MM.1S (cell line): ENCODE results near the gene FBXO42.

ENCODE experiments used
- DNase-seq: peaks from one replicate; pipeline ENCODE4 v3.0.0-alpha.2; 2015
- H2AFZ ChIP-seq: fragments of 300-600 bp; sonication (generic); 2 replicates; pipeline ENCODE4 v1.6.0; 2016; ENCODE audit warnings: antibody characterized with exemption, low read length
- H3F3A ChIP-seq: fragments of 300-600 bp; sonication (generic); 2 replicates; pipeline ENCODE4 v1.6.1; 2016; ENCODE audit warnings: mild to moderate bottlenecking, antibody characterized with exemption, low read length, moderate library complexity, mixed read lengths; ENCODE audit not compliant: insufficient read depth
- H3K27ac ChIP-seq: fragments of 300-600 bp; sonication (generic); 2 replicates; pipeline ENCODE4 v1.5.1; 2016; ENCODE audit warnings: mild to moderate bottlenecking, low read length
- H3K27me3 ChIP-seq: fragments of 300-600 bp; sonication (generic); replicated peaks from 2 replicates; pipeline ENCODE4 v1.6.0; 2016; ENCODE audit warnings: low read length; ENCODE audit not compliant: insufficient read depth
- H3K36me3 ChIP-seq: fragments of 300-600 bp; sonication (generic); replicated peaks from 2 replicates; pipeline ENCODE4 v1.6.1; 2016; ENCODE audit warnings: mild to moderate bottlenecking, low read length, mixed read lengths; ENCODE audit not compliant: insufficient read depth
- H3K4me1 ChIP-seq: fragments of 300-600 bp; sonication (generic); 2 replicates; pipeline ENCODE4 v1.6.1; 2016; ENCODE audit warnings: low read length, mixed read lengths
- H3K4me2 ChIP-seq: fragments of 300-600 bp; sonication (generic); 2 replicates; pipeline ENCODE4 v1.6.0; 2016; ENCODE audit warnings: low read depth, low read length
- H3K4me3 ChIP-seq: fragments of 300-600 bp; sonication (generic); 2 replicates; pipeline ENCODE4 v1.5.1; 2016; ENCODE audit warnings: low read length, mixed read lengths
- H3K79me2 ChIP-seq: fragments of 300-600 bp; sonication (generic); 2 replicates; pipeline ENCODE4 v1.6.1; 2016; ENCODE audit warnings: mixed run types, low read length, mixed read lengths
- H3K9ac ChIP-seq: fragments of 300-600 bp; sonication (generic); 2 replicates; pipeline ENCODE4 v1.6.1; 2016; ENCODE audit warnings: low read length, mixed read lengths
- H3K9me2 ChIP-seq: fragments of 300-600 bp; sonication (generic); replicated peaks from 2 replicates; pipeline ENCODE4 v1.6.1; 2016; ENCODE audit warnings: mild to moderate bottlenecking, low read length, mixed read lengths; ENCODE audit not compliant: insufficient read depth
- H3K9me3 ChIP-seq: fragments of 300-600 bp; sonication (generic); replicated peaks from 2 replicates; pipeline ENCODE4 v1.6.1; 2016; ENCODE audit warnings: mild to moderate bottlenecking, low read length, mixed read lengths; ENCODE audit not compliant: insufficient read depth
- H4K20me1 ChIP-seq: fragments of 300-600 bp; sonication (generic); 2 replicates; pipeline ENCODE4 v1.6.1; 2016; ENCODE audit warnings: mild to moderate bottlenecking, low read length, moderate library complexity, mixed read lengths; ENCODE audit not compliant: insufficient read depth
- EZH2 ChIP-seq: fragments of 300-600 bp; sonication (generic); optimal IDR thresholded peaks from 2 replicates; pipeline ENCODE3; 2017; ENCODE audit warnings: low read depth, mild to moderate bottlenecking, antibody characterized with exemption, low read length, mixed read lengths
- EZH2phosphoT487 ChIP-seq: fragments of 300-600 bp; sonication (generic); IDR thresholded peaks from 2 replicates; pipeline ENCODE4 v1.6.1; 2018; ENCODE audit warnings: antibody characterized with exemption, low read length
- TF ChIP-seq, protein P1 (sequence below): fragments of 300-600 bp; sonication (generic); IDR thresholded peaks from 2 replicates; pipeline ENCODE4 v1.5.1; 2016; ENCODE audit warnings: antibody characterized with exemption, low read length, mixed read lengths

The FBXO42 gene

DNA sequence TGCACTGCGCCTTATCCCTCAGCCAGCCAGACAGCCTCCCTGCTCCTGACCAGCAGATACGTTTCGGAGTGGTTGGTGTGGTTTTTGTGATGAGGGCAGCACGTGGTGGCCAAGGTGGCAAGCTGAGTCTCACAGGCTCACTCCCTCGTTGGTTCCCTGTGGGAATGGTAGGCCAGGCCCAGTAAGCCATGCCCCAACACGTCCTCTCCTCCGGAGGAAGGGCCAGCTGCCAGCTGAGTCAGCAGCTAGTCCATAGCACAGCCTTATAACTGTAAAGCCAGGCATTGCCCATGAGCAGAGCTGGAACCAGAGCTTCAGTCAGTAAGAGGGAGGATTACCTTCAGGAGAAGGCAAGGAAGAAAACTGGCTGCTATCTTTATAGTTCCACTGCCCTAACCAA lies 44.3 kb upstream of the FBXO42 start:
- Histone ChIP-seq H3K27me3 (no peaks in the 10 kb centered on the region), H3K9me3 (no peaks in the 10 kb centered on the region), H3K4me1 (no peaks in the 10 kb centered on the region), H3K4me2 (no peak overlapping the region), H3K79me2 (peaks cover 29% of the 10 kb centered on the region), H3F3A (no peaks in the 10 kb centered on the region), H4K20me1 (peaks cover 24% of the 10 kb centered on the region), H3K9me2 (no peaks in the 10 kb centered on the region), H3K9ac (no peak overlapping the region), H3K4me3 (no peak overlapping the region), H2AFZ (no peak overlapping the region), H3K36me3 (0 out of 2 replicates have a peak, but pooled peaks cover 3% of the 10 kb centered on the region), H3K27ac (no peak overlapping the region)
- DNase-seq = no peak
- TF ChIP-seq, protein P1, sequence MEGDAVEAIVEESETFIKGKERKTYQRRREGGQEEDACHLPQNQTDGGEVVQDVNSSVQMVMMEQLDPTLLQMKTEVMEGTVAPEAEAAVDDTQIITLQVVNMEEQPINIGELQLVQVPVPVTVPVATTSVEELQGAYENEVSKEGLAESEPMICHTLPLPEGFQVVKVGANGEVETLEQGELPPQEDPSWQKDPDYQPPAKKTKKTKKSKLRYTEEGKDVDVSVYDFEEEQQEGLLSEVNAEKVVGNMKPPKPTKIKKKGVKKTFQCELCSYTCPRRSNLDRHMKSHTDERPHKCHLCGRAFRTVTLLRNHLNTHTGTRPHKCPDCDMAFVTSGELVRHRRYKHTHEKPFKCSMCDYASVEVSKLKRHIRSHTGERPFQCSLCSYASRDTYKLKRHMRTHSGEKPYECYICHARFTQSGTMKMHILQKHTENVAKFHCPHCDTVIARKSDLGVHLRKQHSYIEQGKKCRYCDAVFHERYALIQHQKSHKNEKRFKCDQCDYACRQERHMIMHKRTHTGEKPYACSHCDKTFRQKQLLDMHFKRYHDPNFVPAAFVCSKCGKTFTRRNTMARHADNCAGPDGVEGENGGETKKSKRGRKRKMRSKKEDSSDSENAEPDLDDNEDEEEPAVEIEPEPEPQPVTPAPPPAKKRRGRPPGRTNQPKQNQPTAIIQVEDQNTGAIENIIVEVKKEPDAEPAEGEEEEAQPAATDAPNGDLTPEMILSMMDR = no peak
- TF ChIP-seq EZH2 (no peak), EZH2phosphoT487 (no peak)

DNA sequence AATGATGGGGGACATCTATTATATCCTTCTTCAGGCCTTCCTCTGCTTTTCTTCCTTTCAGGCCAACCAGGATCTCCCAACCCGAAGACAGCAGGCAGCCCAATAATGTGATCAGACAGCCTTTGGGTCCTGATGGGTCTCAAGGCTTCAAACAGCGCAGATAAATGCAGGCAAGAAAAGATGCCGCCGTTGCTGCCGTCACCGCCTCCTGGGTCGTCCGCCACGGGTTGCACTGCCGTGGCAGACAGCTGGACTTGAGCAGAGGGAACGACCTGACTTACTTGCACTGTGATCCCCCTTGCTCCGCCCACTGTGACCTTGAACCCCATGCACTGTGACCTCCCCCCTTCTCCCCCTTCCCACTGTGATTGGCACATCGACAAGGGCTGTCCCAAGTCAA lies 42.7 kb upstream of the FBXO42 start:
- DNase-seq = no peak
- H2AFZ ChIP-seq = no peak overlapping the region
- H3K79me2 ChIP-seq = peaks cover 45% of the 10 kb centered on the region
- H3K4me2 ChIP-seq = no peak overlapping the region
- H3F3A ChIP-seq = no peaks in the 10 kb centered on the region
- peaks cover 35% of the 10 kb centered on the region for H4K20me1 ChIP-seq
- H3K9me3 ChIP-seq = no peaks in the 10 kb centered on the region
- no peaks in the 10 kb centered on the region for H3K9me2 ChIP-seq
- no peaks in the 10 kb centered on the region for H3K4me1 ChIP-seq
- TF ChIP-seq, protein P1 = no peak
- TF ChIP-seq EZH2 (no peak), EZH2phosphoT487 (no peak)
- no peak overlapping the region for H3K27ac ChIP-seq
- peaks cover 3% of the 10 kb centered on the region; the same call in 1 of the 2 replicates for H3K36me3 ChIP-seq
- H3K27me3 ChIP-seq = no peaks in the 10 kb centered on the region
- H3K9ac ChIP-seq = no peak overlapping the region
- H3K4me3 ChIP-seq = no peak overlapping the region

DNA sequence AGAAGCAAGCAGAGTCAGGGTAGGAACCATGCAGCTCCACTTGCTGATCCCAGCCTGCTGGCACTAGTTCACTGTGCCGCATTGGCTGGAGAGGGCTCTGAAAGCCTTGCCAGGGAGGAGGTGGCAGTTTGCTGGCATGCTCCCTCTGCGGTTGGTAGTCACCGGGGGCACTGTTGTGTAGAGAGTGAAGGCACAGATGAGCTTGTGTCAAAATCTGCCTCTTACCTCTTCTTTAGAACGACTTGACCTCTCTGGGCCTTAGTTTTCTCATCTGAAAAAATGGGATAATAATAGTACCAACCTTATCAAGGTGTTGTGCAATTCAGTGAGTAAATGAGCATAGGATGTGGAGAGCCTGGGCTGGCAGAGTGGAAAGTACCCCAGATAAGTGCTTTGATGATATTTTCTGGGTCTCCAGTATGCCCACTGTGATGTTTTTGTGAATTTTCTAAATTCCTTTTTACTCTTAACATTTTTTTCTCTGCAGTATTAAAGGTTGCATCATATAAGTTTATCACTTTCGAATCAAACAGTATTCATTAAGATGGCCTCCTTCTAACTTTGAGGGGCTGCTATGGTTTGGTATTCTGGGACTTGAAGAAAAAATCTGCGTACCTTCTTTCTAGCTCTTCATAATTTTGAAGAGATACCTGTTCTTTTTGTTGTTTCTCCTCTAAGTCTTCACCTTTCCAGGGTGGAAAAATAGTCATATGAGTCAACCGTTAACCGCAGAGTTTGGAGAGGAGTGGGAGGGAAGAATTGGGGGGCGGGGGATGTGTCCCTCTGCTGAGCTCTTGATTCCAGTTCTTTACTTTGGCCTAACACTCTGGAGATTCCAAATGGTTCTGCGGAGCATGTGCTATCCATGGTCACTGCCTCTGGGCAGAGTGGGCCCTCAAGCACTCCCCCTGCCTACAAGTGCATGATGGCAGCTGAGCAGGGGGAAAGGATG lies 41.6 kb upstream of the FBXO42 start:
- H3K4me3 ChIP-seq = no peak overlapping the region
- no peak overlapping the region for H2AFZ ChIP-seq
- peaks cover 54% of the 10 kb centered on the region for H3K79me2 ChIP-seq
- H3K27me3 ChIP-seq = no peaks in the 10 kb centered on the region
- no peak overlapping the region for H3K27ac ChIP-seq
- H3K9me2 ChIP-seq = no peaks in the 10 kb centered on the region
- no peak overlapping the region for H3K4me2 ChIP-seq
- no peaks in the 10 kb centered on the region for H3K9me3 ChIP-seq
- no peaks in the 10 kb centered on the region for H3F3A ChIP-seq
- TF ChIP-seq EZH2 (no peak), EZH2phosphoT487 (no peak)
- TF ChIP-seq, protein P1 = no peak
- H3K4me1 ChIP-seq = no peaks in the 10 kb centered on the region
- H4K20me1 ChIP-seq = peaks cover 40% of the 10 kb centered on the region
- DNase-seq = no peak
- no peak overlapping the region for H3K9ac ChIP-seq
- peaks cover 3% of the 10 kb centered on the region; the same call in 1 of the 2 replicates for H3K36me3 ChIP-seq
